GM12873 (cell line): Measurements from ENCODE around the gene ABR.

ENCODE experiments used
- TF ChIP-seq, protein P1 (sequence below): IDR thresholded peaks from 2 replicates; pipeline ENCODE4 v1.5.1; 2012; ENCODE audit warnings: low read depth, mild to moderate bottlenecking, moderate library complexity, low read length, control low read depth; ENCODE audit not compliant: insufficient read depth; ENCODE audit errors: missing control alignments

Gene ABR

DNA sequence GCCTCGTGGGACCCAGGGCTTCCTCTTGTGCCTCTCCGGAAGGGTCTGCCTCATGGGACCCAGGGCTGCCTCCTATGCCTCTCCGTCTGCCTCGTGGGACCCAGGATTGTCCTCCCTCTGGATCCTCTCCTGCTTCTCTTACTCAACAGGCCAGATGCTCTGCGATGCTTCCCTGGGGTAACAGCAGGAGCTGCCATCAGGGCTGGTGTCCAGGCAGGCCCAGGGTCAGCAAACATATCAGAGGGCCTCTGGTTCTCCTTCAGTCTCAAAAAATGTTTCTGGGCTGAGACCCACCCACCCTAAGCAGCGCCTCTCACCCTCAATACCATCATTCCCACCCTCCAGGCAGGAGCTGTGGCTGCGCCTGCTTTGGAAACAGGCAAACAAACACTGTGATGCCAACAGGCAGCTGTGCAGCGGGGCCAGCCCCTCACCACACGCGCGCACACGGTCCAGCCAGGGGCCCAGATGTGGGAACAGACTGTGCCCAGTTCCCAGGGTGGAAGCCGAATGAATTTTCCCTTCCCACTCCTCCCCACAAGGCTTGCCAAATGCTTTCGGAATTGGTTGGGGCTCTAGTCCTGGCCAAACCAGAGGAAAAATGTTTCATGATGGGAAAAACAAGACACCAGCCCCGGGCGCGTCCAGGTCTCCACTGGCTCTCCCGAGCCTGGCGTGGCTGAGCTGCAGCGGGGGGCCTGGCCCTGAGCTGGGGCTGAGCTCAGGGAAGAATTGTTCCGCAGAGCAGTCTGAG lies 171.6 kb downstream of the ABR start:
- TF ChIP-seq, protein P1, sequence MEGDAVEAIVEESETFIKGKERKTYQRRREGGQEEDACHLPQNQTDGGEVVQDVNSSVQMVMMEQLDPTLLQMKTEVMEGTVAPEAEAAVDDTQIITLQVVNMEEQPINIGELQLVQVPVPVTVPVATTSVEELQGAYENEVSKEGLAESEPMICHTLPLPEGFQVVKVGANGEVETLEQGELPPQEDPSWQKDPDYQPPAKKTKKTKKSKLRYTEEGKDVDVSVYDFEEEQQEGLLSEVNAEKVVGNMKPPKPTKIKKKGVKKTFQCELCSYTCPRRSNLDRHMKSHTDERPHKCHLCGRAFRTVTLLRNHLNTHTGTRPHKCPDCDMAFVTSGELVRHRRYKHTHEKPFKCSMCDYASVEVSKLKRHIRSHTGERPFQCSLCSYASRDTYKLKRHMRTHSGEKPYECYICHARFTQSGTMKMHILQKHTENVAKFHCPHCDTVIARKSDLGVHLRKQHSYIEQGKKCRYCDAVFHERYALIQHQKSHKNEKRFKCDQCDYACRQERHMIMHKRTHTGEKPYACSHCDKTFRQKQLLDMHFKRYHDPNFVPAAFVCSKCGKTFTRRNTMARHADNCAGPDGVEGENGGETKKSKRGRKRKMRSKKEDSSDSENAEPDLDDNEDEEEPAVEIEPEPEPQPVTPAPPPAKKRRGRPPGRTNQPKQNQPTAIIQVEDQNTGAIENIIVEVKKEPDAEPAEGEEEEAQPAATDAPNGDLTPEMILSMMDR: no peak

DNA sequence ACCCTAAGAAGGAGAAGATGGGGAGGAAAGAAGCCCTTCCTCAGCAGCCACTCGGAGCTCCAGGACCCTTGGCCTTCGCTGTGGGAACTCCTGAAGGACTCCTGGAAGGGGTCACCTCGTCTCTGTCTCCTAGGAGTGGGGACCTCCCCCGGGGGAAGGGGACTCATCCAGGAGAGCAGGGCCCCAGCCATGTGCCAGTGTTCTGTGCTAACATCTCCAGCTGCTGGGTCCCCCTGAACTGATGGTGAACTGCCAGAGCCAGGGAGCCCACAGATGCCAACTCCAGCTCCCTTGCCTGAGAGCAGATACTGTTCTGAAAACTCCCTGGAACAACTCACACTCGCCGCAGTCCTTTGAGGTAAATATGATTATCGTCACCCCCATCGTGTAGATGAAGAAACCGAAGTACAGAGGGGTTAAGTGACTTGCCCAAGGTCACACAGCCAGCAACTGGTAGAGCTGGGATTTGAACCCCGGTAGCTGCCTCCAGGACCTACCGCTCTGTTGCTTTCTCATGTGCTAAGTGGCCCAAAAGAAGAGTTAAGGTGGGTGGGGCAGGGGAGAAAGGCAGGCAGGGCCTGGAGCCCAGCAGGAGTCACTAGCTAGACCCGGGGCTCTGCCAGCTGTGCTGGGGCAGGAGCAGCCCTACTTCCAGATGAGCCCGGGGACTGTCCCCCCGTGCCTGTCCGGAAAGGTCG lies 172.3 kb downstream of the ABR start:
- TF ChIP-seq, protein P1: no peak

DNA sequence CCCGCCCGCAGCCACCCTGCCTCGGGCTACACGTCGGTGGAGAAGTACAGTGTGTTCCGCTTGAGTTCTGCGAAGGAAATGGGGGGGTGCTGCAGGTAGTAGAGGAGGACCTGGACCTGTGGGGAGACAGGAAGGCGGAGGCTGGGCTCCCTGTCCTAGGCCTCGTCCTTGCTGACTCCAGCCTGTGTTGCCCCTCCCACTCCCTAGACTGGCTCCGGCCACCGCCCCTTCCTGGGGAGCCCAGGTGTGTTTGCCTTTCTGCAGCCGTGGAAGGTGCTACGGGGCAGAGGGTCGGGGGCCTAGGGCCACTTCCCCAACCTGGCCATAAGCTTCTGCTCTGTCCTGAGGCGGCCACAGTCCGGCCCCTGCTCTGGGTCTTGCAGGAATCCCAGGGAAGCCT lies 173.7 kb downstream of the ABR start:
- TF ChIP-seq, protein P1: no peak

DNA sequence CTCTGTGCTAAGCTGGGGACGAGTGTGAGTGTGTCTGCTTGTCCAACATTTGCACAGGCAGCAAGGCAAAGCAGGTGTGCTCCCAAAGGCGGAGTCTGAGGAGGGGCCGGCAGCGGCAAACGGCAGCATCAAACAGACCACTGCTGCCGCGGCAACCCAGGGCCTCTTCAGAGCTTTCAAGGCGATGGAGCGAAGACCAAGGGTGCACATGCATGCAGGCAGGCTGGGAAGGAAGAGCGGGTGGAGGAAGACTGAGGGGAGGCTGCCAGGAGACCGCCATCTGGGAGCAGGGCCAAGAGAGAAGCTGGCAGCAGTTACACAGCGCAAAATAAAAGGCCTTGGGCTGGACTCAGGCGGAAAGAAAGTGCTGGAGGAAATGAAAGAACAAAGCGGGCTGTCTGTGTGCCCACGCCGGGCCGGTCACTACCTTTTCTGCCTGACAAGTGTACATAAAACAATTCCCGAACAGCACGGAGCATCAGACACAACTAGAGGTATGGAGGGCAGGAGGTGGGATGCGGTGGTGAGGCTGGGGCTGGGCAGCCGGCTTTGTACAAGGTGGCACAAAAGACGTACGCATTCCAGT lies 174.3 kb downstream of the ABR start:
- TF ChIP-seq, protein P1: no peak

DNA sequence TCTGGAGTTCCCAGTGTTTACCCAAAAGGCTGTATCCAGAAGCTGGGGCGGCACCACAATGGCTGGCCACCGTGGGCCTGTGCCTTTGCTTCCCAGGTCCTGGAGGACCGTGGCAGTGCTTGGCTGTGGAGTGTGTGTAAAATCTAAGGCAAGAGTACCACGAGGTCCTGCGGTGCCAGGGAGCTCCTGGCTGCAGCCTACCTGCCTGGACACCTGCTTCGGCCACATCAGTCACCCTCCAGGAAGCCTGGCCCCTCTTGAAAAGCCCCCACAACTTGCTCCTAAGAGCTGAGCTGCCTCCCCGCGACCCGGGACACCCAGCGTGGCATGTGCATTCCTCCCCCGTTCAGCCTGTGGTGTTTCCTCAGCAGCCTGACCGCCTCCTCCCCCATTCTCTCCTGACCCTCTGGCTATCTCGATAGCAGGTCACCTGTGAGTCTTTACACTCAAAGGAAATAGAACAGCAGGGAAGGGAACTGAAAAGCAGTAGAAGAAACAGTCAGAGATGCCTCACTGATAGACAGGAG lies 174.9 kb downstream of the ABR start:
- TF ChIP-seq, protein P1: no peak

DNA sequence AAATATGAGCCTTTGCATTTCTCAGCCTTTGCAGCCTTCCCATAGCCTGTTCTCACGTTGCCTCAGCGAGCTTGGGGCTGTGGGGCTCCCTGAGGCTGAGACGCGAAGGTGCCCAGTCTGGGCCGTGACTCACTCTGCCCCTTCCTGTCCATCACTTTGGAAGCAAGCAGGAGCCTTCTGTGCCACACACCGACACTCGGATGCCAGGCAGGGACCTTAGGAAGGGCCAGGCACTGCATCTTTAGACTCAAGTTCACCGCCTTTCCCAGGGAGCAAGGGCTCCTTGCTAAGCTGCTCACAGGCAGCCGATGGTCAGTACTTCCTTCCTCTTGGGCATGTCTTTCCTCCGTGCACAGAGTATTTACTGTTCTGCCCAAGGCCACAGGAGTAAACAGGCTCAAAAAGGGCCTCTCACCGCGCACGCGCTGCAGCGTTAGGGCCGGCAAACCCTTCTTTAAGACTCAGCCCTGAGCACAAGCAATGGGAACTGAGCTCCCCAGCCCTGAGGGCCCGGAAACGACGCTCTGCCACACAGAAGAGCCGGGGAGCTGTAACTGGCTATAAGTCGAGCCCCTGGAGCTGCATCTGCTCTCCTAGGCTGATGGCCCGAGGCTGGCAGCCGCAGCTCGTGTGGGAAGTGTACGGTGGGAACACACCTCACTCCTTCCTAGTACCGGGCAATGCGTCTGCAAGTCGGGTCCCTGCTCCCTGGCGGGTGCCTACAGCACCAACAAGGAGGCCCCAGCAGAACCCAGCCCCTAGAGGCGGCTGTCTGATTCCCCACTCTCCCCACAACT lies 175.6 kb downstream of the ABR start:
- TF ChIP-seq, protein P1: no peak
